NCI-H1092 treated with DMSO at 0.1 percent for 48 hours (cell line): ENCODE data around the gene JUNB.

Source experiments
- DNase-seq: peaks from one replicate; lab custom pipeline; 2025; lab: John Stamatoyannopoulos, UW

Gene JUNB

GRCh38 chr19:12791345-12792050 lies at the start of gene JUNB:
JUNB (plus strand) TSS chr19:12791486; CDS start chr19:12791772, 286 bp downstream.
- DNase-seq: peak; percentile 88

GRCh38 chr19:12745166-12745897 lies 46.0 kb upstream of the JUNB start:
- DNase-seq: no peak

DNA sequence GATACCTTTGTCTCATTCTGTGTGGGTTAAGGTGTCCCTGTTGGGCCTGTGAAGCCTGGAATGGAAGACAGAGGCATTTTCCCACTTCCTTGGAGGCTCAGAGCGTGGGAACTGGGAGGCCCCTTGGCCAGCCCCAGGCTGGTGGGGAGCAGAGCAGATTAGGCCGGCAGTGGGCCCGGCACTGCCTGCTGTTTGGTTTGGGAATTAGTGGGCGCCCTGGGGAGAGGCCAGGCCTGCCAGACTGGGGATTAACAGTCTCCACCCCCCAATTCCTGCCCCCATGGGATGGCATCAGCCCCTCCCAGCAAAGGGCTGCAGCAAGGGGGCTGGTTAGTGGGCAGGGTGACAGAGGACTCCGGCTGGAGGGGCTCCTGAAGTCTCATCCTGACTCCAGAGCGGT lies 42.8 kb upstream of the JUNB start:
- no peak for DNase-seq

DNA sequence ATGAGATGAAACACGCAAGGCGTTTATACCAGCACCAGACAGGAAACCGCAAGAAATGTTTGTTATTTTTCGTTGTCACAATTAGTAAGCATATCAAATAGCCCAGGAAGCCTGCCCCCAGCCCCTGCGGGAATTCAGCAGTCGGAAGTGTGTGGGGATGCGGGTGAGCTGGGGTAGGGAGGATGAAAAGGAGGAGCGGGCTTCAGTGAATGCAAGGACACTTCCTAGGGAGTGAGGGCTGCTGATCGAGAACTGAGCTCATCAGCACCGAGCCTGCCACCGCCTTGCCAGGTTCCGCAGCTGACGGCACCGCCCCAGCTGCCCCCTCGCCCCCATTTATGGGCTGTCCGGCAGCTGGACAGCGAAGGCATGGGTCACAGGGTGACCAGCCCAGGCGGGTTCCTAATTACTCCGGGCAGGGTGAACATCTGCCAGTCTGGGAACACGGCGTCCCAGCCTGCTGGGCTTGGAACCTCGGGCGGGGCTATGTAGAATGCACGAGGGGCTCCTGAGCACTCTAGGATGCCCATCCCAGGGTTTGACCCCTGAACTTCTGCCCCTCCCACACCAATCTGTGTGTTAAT lies 41.3 kb upstream of the JUNB start:
- DNase-seq: peak; percentile 3

DNA sequence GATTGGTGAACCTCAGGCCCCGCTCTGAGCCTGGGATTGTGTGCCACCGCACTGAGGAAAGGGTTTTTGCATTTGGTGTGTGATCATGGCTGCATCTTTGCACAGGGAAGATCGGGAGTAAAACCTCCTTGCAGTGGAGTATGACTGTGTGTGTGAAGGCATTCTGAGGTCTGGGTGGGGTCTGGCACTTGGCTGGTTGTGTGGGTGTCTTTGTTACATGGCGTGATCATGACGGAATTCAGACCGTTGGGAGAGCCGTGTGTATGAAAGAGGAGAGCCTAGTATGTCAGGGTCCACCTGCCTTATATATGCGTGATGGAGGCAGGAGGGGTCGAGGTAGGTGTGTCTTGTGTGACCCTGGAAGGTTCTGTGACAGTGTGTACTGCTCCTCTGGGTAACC lies 40.4 kb upstream of the JUNB start:
- DNase-seq: no peak

DNA sequence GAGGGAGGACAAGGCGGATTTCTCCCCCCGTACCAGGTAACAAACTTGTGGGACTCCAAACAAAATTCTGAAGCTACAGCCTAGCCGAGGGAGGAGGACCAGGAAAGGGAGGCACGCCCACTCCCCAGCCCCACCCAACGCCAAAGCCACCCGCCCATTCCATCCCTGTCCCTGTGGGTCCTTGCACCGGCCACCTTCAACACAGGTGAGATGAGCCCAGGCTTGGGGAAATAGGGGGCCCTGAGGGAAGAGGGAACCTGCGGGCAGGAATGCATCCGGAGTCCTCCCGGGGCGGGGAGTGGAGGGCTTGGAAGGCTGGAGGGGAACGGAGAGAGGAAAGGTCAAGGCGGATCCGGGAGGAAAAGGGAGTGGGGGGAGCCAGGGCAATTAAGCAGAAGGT lies 39.7 kb upstream of the JUNB start, which contains the start of gene BEST2:
TSS of gene BEST2 (plus strand) at position 157 of the 400 bp plus-strand sequence. CDS start 802 bp downstream, outside the sequence.
- DNase-seq: no peak

GRCh38 chr19:12752056-12752781 lies 39.1 kb upstream of the JUNB start:
- DNase-seq: no peak

GRCh38 chr19:12754465-12755196 lies 36.7 kb upstream of the JUNB start:
- DNase-seq: no peak

DNA sequence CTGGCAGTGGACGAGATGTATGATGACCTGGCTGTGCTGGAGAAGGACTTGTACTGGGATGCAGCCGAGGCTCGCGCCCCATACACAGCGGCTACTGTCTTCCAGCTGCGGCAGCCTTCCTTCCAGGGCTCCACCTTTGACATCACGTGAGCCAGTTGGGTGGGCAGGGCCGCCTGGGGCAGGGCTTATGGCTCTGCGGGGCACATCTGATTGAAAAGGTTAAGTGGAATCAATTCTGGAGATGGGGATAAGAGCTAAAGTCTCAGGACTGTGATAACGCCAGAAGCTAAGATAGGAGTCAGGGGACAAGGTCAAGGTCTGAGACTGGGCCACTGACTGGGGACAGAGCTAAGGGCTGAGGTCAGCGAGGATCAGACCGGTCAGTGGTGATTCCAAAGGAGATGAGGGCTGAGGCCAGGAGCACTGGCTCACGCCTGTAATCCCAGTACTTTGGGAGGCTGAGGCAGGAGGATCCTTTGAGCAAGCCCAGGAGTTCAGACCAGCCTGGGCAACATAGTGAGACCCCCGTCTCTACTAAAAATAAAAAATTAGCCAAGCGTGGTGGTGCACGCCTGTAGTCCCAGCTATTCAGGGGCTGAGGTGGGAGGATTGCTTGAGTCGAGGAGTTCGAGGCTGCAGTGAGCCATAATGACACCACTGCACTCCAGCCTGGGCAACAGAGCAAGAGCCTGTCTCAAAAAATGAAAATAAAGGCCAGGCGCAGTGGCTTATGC lies 35.0 kb upstream of the JUNB start:
- DNase-seq: no peak

DNA sequence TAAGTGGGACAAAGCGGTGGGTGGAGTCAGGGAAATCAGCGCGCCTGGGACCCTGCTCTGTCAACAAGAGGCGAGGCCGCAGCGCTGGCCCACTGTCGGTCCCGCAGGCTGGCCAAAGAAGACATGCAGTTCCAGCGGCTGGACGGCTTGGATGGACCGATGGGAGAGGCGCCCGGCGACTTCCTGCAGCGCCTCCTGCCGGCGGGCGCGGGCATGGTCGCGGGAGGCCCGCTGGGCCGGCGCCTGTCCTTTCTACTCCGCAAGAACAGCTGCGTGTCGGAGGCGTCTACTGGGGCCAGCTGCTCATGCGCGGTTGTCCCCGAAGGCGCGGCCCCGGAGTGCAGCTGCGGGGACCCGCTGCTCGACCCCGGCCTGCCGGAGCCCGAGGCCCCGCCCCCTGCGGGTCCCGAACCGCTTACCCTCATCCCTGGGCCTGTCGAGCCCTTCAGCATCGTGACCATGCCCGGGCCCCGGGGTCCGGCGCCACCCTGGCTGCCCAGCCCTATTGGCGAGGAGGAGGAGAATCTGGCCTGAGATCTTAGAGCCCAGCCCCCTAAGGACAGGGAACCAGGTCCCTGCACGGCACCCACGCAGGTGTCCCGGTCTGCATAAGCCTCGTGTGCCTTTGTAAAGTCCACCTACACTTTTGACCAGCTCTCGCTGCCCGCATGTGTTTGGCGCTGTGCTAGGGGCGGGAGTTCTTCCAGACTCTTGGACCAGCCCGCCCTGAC lies 33.6 kb upstream of the JUNB start:
- peak; percentile 69 for DNase-seq

GRCh38 chr19:12759686-12760085 lies 31.6 kb upstream of the JUNB start:
- DNase-seq: no peak

- no peak for DNase-seq
These were observed 28.2 kb upstream of the JUNB start for GRCh38 chr19:12763100-12763499.

- no peak for DNase-seq
These were observed 26.6 kb upstream of the JUNB start for GRCh38 chr19:12764698-12765097.

- peak; percentile 22 for DNase-seq
These were observed 25.2 kb upstream of the JUNB start for GRCh38 chr19:12766051-12766521.

DNA sequence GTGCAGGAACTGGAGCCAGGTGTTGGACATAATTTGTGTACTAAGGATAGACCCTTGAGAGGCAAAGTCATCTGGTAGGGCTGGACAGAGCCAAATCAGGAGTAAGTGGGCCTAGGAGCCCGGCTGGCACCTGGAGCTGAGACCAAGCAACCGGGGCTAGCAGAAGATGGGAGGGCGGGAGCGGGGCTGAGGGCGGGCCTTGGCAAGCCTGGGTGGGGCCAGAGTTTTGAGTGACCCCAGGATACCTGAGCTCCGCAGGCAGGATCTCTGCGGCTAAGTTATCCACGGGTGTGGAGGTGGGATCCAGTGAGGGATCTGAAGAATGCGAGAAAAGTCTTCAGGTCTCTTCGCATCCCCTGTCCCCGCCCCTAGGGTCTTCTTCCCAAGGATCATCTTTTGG lies 24.1 kb upstream of the JUNB start:
- no peak for DNase-seq

DNA sequence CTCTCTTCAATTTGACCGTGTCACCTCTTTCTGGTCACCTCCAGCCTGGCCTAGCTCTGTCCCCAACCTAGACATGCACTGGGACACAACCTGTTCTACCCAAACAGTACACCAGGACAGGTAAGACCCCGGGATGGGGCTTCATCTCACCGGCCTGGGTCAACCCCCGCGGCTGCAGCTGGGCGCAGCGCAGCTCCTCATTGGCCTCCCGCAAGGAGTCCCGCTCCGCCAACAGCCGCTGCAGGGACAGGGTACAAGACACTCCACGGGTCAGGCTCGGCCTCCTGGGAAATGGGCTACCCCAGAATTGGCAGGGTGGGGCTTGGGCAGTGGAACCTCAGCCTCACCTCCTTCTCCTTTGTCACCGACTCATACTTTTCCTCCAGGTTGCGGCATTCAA lies 23.6 kb upstream of the JUNB start:
- DNase-seq: no peak

DNA sequence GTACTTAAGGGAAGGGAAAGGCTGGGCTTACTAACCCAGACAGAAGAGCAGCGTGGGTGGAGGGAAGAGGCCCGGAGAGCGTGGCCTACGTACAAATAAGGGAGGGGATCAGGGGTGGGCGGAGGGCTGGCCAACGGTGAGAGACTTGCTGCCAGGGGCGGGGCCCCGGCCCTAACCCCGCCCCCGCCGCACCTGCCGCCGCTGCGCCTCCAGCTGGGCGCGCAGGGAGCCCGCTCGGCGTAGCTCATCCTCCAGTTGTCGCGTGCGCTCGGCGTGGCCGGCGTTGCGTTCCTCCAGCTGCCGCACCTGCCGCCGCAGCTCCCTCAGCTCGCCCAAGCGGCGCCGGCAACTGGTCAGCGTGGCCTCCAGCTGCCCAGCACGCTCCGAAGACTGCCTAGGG lies 21.6 kb upstream of the JUNB start:
- DNase-seq: peak; percentile 27

DNA sequence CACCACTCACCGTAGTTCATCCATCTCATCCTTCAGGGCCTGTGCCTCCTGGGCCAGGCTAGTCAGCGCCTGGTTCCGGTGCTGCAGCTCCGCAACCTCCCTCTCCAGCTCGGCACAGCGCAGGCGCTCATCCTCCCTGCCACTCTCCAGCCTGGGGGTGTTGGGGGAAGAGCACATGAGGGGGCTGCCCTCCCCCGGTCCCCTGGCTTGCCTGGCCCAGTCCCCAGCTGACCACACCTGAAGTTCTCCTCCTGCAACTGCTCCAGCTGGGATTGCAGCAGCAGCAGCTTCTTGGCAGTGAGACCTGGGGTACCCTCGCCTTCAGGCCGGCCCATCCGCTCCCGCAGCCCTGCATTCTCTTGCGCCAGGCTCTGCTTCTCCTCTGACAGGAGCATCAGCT lies 20.4 kb upstream of the JUNB start:
- DNase-seq: no peak

DNA sequence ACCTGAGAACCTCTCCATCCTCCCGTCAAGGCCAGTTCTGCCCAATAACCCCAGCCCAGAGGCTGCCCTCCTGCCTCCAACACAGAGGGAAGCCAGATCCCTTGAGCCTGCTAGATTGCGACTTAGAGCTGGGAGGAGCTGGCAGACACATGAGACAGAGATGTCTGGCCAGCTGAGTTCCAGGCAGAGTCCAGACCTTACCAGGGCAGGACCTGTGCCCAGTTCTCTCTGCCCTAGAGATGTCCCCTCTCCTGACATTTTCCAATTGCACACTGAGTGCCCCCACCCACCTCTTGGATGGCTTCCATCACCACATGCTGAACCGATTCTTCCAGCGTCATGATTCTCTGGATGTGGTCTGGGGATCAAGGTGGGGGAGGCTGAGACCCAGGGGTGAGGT lies 19.0 kb upstream of the JUNB start:
- DNase-seq: no peak

DNA sequence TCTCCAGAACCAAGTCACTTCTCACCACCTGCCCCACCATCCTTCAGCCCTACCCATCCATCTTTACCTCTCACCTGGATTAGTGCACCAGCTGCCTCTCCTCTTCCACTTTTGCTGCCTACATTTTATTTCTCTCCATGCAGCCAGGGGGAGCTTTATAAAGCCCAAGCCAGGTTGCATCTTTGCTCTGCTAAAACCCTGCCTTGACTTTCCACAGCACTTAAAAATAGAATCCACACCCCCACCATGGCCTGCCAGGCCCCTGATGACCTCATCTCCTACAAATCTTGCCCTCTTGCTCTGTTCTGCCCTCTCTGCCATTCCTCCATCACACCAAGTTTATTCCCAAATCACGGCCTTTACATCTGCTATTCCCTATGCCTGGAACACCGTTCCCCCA lies 17.7 kb upstream of the JUNB start:
- no peak for DNase-seq
